Islet of Langerhans (tissue), 1 donor: Measurements from ENCODE around the gene BMP6.

Experiments used
- FAIRE-seq: peaks from one replicate; lab custom pipeline; 2011; peaks lifted over from hg19 to GRCh38; lab: Jason Lieb, UNC

The BMP6 gene

DNA sequence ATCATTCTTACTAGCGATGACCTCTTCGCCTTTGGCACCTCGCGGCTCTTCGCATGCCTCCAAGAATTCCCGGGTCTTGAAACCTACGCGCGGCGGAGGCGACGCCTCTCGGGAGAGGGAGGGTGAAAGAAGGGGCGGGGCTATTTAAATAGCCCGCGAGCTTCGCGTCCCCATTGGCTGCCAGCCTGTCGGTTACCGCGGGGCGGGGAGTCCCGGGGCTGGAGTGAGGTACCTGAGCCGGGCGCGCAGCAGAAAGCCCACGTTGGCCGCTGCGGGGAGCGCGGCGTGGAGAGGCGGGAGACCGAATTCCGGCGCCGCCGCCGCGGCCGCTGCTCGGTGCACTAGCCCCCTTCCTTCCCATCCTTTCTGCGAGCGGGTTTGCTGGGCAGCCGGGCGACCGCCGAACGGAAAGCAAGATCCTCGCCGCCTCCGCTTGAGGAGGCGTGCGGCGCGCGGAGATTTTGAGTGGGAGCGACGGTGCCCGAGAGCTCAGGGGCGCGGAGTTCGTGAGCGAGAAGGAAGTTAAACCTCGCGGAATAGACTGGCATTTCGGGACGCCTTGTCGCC lies at the start of gene BMP6:
BMP6 (plus strand) TSS at position 251 of the 567 bp plus-strand sequence. CDS start 857 bp downstream, outside the sequence.
- FAIRE-seq: no peak

DNA sequence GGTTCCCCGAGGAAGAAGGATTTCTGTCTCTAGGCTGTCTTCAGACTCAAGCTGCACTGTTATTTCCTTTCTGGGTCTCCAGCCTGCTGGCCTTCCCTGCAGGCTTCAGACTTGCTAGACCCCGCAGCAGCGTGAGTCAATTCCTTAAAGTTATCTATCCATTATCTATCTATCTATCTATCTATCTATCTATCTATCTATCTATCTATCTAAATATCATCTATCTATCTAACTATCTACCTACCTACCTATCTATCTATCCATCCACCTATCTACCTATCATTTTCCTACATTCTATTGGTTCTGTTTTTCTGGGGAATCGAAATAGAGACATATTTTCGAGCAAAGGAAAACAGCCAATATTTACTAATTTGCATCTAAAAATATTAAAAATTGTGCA lies 48.7 kb upstream of the BMP6 start:
- no peak for FAIRE-seq

DNA sequence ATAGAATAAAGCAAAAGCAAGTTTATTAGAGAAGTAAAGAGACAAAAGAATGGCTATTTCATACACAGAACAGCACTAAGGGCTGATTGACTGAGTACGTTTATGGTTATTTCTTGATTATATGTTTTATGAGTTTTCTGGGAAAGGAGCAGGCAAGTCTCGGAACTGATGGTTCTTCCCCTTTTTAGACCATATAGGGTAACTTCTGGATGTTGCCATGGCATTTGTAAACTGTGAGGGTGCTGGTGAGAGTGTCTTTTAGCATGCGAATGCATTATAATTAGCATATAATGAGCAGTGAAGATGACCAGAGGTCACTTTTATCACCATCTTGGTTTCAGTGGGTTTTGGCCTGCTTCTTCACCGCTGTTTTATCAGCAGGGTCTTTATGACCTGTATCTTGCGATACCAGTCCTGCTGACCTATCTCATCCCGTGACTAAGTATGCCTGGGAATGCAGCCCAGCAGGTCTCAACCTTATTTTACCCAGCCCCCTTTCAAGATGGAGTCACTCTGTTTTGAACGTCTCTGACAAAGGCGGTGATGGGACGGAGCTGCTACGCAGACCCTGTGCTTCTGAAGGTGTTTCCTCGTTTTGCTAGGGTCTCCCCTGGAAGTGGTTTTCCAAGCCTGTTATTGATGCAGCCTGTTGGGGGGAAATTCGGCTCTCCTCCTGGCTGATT lies 45.4 kb upstream of the BMP6 start:
- no peak for FAIRE-seq

DNA sequence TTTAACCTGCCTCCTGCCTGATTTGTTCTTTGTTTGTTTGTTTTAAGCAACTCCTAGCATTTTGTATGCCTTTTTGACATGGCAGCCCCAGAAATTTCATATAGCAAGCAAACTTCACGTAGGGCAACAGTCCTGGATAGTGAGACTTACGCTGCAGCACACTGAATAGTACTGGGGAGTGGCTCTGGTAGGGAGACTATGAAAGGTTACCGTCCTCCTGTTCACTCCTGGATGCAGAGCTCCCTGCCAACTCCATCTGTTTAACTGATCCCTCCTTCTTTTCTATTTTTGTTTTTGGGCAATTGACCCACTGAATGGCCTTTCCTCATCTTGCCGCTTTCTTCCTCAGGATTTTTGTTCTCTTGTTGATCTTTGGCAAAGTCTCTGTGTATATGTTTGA lies 44.5 kb upstream of the BMP6 start:
- FAIRE-seq: no peak

DNA sequence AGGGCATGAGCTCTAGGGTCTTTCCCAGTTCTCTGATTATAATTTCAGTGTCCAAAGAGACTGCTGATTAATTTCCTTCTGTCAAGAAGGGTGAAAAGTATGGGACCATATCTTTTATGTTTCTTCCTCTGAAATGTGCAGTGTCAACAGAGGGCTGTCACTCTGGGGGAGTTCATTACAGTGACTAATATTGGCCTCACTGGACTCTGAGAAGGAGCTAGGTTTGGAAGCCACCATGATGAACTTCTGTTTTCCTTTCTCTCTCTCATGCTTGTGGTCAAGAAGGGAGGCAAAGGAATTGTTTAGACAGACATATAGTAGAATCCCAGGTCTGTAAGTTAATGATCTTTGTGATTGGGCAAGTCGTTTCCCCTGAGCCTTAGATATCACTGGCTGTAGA lies 41.8 kb upstream of the BMP6 start:
- no peak for FAIRE-seq

DNA sequence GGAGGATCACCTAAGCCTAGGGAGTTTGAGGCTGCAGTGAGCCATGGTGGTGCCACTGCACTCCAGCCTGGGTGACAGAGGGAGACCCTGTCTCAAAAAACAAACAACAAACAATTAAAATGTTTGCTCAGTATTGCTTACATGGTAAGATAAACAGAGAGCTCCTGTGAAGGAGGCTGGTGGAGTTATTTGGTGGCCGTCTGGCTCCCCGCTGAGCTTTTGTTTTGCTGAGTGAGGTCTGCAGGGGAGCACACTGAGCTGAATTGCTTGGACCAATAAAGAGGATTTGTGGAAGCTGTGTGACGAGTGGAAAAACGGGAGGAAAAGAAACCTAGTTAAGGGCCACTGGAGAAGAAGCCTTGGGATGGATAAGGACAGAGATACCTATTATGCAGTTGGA lies 41.1 kb upstream of the BMP6 start:
- no peak for FAIRE-seq

DNA sequence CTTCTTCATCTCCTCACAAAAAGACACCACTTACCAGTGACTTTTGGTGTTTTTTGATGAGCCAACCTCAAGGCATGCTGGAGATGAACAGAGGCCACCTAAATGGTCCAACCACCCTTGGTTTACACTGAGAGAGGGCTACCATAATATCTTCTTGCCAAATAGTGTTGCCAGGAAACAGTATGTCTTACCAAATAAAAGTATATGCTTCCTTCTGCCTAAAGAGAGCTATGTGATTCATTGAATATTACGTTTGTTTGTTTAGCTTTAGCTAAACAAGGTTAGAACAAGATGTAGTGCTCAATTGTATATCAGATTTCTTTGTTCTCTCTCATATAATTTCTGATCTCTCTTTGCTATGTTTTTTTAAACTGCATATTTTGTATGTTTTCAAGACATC lies 40.6 kb upstream of the BMP6 start:
- FAIRE-seq: no peak

DNA sequence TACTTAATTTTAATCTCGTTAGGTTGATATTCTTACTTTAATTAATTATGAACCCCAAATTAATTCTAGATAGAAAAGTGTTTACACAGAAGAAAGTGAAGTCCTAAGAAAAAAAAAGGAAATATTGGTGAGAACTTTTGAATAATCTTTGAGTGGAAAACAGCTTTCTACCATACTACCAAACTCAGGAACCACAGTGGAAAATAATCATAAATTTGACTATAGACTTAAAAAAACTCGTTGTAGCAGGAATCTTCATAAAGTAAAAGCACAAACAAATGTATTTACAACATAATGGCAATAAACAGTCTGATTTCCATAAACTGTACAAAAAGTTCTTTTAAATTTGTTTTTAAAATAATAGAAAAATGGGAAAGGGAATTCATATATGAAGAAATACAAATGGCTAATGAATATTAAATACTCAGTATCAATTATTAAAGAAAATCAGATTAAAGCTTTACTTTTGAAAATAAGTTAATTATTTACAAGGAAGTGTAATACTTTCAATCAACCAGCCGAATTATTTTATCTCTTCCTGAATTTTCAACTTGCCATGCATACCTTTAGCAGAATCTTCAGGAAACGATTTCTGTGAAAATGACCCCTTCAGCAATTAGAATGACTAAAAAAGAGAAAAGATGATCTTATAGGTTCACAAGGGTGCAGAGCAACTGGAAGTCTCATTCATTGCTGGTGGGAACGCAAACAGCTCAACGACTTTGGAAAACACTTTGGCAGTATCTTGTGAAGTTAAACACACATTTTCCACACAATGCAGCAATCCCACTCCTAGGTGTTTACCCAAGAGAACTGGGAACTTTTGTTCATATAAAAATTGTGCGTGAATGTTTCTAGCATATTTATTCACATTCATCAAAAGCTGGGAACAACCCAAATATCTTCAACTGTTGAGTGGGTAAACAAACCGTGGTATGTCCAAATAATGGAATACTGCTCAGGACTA lies 38.5 kb upstream of the BMP6 start:
- FAIRE-seq: no peak

DNA sequence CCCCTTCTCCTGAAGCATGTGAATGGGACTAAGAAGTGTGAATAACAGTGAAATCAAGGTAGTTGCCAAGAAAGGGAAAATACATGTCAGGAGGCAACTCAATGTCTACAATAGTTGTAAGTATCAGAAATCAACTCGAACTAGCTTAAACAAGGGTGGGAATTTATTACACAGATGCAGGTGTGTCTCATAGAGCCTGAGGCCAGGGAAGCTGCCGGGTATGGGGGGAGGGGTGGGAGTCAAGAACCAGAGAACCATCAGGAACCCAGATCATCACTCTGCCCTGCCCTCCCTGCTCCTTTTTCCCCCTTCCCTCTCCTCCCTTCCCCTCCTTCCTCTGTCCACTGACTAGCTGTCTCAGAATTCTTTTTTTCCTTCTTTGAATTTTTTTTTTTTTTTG lies 34.9 kb upstream of the BMP6 start:
- FAIRE-seq: no peak

DNA sequence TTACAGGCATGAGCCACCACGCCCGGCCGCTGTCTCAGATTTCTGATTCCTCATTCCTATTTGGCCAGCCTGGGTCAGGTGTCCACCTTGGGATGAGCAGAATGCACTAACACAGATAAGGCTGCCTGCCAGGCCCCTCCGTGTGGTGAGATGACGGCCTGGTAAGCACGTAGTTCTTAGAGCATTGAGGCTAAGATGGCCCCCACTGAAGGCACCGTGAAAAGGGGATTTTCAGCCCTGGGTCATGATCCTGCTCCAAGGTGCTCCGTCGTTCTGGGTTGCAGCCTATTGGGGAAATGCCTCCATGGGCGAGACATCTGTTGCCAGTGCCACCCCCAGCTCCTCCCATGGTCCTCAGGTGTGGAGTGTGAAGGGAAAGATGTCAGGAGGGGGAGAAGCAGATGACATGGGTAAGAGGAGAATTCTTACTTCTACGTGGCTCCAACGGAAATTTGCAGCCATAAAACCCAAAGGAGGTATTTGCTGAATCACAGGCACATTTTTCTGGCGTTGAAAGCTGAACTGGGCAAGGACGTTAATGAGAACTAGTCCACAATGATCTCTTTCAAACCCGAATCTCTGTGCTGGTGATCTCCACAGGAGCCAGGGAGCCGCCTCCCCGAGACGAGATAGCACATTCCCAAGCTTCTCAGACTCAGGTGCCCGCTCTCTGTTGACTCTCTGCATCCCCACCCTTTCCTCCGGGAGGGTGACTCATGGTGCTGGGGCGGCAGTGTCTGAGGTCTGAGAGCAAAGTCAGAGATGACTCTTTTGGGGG lies 34.0 kb upstream of the BMP6 start:
- no peak for FAIRE-seq

DNA sequence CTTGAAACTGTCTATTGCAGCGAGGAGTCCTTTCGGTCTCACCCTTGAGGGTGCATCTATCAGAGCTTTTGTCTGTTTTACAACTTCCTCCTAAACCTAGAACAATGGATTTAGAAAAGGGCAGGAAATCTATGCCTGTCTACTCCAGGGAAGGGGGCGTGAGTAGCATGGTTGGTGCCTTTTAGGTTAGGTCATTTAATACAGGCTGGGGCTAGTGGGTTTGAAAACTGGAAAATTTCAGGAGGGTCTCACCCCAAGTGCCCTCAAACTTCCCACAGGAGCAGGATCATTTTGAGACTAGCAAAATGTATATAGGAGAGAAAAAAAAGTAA lies 33.5 kb upstream of the BMP6 start:
- FAIRE-seq: no peak

DNA sequence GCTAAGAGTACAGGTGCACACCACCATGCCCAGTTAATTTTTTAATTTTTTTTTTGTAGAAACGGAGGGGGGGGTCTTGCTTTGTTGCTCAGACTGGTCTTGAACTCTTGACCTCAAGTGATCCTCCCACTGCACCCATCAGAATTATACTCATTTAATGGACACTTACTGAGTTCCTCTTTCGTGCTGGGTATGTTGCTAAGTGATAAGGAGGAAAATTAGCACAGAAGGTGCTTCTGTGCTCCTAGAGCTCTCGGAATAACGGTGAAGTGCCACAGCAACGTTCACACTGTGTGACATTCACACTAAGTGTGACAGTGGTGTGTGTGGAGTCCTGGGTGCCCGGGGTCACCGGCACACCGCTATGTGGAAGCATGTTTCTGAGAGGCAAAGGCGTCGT lies 32.1 kb upstream of the BMP6 start:
- no peak for FAIRE-seq

DNA sequence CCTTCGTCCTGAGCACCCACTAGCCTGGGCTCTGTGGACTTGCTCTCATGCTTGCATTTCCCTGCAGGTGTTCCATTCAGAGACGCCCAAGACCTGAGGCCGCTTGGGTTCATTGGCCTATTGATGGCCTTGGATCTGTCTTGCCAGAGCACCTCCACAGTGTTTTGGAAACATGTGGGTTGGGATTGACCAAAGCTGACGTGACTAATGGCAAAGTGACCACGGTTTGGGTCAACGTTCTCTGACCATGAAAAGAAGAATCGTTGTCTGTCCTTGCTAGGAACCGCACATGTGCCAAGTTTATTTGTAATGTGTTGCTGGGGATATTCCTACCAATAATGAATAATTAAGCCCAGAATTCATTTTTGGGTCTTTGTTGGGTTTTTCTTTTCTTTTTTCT lies 29.8 kb upstream of the BMP6 start:
- no peak for FAIRE-seq

DNA sequence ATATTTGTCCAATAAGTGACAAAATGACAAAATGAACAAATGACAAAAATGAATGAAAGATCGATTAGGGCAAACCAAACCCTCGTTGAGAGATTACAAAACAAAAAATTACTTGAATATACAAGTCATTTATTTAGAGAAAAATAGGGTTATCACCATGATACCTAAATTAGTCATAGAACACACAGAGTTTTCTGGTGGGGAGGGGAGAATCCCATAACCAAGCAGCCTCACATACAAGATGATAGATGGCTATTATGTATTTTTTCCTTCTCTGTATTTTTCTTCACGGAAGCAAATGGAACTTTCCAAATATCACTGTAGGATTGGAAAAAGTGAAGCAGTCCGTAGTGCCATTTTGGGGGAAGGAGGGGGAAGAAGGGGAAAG lies 28.5 kb upstream of the BMP6 start:
- no peak for FAIRE-seq

DNA sequence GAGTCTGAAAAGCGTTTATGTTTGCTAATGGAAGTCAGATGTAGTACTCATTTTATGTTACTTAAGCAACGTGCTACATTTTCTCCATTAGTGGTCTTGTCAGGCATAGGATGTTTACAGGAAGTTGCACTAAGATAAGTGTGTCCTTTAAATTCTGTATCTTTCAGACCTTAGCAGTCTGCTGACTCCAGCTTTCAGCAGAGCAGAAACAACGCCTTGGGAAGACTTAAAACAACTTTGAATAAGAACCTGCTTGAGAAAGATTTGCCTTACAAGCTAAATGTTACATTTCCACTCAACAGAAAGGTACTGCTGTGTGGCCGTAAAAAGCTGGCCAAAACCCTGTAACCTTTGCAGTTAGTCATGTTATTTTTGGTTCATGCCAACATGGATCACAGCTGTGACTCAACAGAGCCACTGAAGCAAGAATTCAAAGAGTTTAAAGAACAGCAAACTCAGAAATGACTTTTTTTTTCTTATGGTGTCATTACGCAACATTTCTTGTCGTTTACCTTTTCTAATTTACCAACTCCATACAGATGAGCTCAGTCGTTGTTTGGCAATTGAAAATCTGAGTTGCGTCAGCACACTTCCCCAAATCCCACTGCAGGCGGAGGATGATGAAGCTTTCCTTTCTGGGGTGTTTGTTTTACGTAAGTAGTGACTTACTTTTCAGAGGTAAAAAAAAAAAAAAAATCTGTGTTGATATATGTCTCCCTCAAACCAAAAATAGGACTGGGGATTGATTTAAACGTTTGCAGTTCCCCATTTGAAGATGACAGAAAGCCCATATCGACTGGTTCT lies 27.9 kb upstream of the BMP6 start:
- no peak for FAIRE-seq

DNA sequence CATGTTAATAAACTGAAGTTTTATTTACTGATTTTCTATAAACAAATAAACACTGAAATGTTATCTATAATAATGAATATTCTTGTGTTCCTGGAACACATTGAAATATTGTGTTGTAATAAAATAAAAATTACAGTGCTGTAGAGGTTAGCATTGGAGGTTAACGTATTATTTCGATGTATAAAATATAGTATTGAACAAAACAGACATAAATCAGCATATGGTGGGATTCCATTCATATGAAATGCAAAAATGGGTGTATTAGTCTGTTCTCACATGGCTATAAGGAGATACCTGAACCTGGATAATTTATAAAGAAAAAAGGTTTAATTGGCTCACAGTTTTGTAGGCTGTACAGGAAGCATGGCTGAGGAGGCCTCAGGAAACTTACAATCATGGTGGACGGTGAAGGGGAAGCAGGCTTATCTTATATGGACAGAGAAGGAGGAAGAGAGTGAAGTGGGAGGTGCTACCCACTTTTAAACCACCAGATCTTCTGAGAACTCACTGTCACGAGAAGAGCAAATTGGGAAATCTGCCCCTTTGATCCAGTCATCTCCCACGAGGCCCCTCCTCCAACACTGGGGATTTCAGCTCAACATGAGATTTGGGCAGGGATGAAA lies 24.6 kb upstream of the BMP6 start:
- no peak for FAIRE-seq

DNA sequence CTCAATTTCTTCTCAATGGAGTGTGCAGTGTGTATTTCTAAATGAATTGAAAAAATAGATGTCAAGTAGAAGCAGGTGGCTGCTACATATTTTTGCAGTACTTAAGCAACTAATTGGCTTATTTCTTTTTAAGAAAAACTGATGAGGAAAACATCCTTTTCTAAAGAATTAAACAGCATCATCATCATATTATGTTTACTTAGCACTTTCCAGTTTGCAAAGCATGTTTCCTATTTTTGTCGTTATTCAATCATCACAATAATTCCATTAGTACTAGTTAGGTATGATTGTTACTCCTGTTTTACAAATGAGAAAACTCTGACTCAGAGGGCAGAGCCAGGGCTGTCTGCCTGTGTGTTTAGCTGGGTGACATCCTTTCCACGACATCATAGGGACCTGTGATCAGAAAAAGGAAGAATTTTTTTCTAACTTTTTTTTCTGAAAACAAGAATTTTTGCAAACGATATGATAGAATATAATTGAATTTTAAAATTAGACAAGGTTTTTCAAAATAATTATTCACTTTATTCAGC lies 22.7 kb upstream of the BMP6 start:
- FAIRE-seq: no peak

DNA sequence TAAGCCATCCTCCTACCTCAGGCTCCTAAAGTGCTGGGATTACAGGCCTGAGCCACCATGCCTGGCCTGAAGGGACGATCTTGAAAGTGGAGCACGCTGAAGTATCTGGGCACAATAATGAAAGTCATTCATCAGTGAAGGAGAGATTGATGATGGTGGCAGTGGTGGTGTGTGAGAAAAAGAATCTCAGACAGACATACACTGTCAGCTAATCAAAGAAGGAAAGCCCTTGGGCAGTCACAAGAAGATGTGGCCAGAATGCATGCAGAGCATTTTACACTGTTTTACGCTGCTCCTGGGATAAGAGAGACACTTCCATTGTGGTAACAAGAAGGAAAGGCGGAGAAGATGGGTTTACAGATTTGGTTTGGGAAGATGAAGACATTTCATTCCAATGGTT lies 20.4 kb upstream of the BMP6 start:
- FAIRE-seq: no peak

DNA sequence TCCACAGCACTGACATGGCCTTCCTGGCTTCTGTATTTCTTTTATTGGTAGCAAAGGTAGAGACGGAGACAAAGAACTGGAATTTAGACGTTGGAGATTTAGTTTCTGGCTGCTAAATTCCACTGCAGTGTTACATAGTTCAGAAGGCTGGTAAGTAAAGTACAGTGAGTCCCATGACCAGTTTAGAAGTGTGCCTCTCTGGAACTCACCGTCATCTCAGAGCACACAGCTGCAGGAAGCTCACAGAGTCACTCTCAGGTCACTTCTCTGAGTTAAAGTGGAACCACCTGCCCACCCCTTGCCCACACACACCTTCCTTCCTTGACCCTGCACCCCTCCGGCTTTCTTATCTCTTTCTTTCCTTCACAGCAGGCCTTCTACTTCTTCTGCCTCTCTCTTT lies 19.6 kb upstream of the BMP6 start:
- FAIRE-seq: no peak

DNA sequence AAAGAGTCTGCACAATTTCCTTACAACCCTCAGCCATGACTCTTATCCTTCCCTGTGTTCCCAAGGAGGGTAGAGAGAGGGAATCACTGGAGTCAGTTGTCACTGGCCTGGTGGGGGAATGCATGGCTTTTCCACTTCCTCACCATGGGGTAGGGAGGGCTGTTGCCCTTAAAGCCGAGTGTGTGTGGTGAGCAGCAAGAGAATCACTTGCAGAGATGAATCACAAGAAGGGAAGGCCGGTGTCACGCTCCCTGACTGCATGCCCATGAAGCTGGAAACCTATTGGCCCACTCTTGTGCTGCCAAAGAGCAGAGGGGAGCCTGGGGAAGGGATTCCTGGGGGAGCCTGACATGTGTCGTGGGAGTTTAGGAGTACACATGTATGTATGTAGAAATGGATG lies 18.1 kb upstream of the BMP6 start:
- no peak for FAIRE-seq

DNA sequence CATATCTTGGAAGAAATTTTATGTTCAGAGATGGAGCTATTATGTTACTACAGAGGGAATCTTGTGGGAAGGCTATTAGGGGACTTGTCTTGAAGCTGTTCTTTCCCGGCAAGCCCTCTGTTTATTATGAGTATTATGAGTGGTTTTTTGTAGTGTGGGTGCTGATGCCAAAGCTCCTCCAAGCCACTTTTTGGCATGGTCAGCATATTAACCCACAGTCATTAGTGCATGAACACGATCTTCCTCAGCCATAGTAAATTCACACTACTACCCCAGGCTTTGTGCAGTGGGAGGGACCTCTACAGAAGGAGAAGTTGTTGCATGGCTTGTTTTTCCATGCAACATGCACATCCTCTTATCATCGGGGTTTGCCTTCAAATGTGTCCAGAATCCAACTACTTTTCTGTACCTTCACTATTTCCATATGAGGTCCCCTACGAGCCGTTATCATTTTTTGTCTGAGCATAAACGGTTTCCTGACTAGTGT lies 6.5 kb upstream of the BMP6 start:
- no peak for FAIRE-seq
